HG03520 (cell line): Measurements from ENCODE around the gene TDRD7.
"Not testable (repeated sequence)": the region's sequence is repeated elsewhere in the genome, so short reads cannot be mapped to it uniquely, and the experiment has no call there.

Experiments used
- ATAC-seq: cut with Tn5 transposase; IDR thresholded peaks from one replicate; pipeline ENCODE4 v1.9.1; 2021; ENCODE audit warnings: mild to moderate bottlenecking, moderate library complexity; ENCODE audit not compliant: unreplicated experiment

Gene TDRD7

DNA sequence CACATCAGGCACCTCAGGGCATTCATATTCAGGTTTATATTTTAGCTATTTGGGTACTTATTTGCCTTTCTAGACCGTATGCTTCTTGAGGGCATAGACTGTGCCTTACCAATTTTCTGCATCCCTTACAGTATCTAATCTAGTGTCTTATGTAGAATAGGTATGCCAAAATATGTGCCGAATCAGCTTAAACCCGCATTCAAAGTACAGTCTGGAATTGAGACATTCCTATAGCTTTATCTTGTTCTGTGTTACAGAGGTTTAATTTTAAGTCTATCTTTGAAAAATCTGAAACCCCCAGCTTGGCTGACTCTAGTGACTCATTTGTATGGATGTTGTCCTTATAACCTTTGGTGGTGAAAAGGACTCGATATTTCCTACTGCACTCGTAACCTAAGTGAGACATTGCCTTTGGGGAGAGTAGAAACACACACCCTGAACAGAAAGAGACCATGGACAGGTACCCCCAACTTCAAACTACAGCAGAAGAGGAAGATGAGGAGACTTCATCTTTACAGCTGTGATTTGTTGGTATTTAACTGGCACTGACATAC, 62.6 kb downstream of the TDRD7 start:
- no peak for ATAC-seq

DNA sequence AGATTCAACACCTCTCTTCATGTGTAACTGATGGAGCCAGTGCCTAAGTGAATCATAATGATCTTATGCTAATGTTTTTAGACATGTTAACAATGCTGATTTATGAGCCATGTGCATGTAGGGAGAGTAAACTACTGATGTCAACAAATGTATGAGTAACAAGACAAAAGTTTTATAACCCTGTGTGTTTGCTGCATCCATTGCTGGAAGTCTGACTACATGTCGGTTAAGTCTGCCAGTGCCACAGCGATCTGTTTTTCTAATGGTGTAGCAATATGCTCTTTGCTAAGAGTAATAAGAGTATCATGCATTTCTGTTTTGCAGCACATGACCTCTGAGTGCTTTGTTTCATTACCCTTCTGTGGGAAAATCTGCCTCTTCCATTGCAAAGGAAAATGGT, 63.2 kb downstream of the TDRD7 start:
- no peak for ATAC-seq

DNA sequence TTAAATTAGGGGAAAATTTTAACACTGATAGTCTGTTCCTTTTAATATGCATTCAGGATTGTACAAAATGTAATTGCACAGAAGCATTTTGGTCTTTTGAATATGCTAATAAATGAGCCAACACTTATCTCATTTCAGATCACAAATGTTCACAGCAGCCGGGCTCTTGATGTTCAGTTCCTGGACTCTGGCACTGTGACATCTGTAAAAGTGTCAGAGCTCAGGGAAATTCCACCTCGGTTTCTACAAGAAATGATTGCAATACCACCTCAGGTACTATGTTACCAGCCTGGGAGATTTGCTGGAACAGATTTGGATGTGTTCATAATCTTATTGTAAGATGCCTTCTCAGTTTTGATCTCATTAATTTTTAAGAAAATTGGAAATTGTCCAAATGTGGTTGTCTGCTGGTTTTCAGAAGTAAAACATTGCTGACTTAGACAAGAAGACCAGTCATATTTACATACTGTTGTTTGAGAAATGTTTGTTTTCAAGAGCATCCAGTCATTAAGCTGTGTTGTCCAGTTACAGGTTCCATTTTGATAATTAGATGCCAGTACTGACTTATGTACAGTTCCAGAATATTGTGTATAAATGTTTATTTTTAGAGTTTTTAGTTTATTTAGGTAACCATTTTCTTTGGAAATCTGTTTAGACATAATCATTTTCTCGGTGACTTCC, 66.5 kb downstream of the TDRD7 start:
- no peak for ATAC-seq

DNA sequence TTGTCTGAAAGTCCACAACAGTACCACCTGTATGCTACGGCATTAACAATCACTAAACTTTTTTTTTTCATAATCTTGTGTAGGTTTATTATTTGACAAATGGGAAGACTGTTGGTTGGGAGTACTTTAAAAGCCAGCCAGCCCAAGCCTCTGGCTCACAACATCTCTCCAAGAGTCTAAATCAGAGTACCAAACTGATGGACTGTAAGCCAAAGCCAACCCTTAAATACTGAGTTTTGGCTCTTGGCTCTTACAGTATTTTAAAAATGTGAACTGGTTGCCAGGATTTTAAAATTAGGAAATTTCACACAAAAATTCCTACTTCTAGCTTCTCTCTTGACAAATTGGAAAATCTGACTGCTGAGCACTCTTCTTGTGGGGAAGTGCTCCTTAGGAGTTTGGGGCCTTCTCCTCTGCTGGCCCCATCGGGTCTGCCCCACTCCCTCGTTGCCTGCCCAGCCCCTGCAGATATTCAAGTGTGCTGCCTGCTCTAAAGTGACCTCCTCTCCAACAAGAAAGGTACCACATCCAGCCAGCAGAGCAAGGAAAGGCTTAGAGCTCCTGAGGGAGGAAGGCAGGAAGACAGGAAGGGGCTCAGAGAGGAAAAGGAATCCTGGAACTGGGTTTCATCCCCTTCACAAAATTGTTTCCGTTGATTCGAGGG, 67.7 kb downstream of the TDRD7 start:
- no peak for ATAC-seq

DNA sequence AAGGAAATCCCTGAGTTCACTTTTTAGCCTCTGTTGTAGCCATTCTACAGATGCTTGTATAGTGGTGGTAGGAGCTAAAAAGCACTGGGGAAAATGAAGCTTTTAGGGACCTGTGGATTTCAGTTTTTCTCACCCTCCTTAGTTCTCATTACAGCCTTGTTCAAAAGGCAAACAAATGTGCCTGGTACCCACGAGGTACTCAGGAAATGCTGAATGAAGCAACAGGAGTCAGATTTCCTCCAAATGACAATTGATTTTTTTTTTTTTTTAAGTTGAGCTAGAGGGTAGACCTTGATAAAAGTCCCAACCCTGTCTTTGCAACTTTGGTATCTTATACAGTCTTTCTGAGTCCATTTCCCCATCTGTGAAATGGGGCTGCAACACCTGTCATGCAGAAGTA, 68.3 kb downstream of the TDRD7 start:
- no peak for ATAC-seq

DNA sequence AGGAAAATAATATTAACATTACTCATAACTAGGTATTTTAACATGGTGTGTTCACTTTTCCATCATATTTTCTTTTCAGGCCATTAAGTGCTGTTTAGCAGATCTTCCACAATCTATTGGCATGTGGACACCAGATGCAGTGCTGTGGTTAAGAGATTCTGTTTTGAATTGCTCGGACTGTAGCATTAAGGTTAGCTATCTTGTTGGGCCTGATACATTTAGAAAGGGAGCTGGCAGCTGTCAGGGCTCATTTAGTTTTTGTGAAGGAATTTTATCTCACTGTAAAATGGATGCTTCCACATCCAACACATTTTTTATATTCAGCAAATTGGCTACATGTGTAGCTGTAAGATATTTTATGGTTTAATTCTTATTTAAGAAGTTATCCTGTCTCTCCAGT, 68.9 kb downstream of the TDRD7 start:
- no peak for ATAC-seq

DNA sequence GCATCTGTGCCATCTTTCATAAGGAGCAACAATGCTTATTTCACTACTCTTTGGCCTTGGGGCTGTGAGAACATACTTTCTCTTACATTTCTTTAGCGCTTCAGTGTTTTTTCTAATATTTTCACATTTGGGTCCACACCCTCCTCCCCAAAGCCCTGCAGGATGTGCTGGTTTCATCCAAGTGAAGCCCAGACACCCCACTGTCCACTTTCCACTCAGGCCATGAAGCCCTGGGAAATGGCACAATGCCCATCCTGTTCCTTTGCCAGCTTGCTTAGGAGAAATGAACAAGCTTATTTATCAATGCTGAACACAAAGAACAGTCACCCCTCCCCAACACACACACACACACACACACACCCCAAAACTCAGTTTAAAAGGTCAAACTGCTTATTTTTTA, 72.2 kb downstream of the TDRD7 start:
- no peak for ATAC-seq

DNA sequence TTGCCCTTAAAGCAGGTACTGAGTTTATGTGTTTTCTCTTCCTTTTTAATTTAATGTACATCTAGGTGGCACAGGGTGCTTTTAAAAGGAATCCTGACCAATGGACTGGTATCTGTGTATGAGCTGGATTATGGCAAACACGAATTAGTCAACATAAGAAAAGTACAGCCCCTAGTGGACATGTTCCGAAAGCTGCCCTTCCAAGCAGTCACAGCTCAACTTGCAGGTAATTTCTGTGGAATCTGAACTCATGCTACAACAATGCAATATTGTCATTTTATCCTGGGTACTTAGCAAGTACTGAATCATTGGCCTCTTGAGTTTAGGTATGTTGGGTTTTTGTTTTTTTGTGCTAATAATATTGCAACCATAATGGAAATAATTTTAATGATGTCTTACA, 75.2 kb downstream of the TDRD7 start:
- no peak for ATAC-seq

DNA sequence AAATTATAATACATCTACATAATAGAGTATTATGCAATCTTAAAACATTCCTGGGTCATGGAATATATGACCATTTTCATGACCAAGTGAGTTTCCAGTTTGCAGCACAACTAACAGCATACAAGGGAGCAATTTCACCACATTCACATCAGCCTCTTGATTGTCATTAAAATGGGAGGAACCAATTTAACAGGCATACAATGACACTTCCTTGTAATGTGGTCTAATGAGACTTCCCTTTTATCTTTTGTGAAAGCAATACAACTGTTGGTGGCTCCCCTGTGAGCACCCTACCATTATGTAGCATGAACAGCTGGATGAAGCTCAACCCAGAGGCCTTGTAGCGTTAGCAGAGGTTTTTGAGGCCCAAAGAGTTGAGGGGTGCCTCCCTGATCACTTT, 76.0 kb downstream of the TDRD7 start:
- no peak for ATAC-seq

DNA sequence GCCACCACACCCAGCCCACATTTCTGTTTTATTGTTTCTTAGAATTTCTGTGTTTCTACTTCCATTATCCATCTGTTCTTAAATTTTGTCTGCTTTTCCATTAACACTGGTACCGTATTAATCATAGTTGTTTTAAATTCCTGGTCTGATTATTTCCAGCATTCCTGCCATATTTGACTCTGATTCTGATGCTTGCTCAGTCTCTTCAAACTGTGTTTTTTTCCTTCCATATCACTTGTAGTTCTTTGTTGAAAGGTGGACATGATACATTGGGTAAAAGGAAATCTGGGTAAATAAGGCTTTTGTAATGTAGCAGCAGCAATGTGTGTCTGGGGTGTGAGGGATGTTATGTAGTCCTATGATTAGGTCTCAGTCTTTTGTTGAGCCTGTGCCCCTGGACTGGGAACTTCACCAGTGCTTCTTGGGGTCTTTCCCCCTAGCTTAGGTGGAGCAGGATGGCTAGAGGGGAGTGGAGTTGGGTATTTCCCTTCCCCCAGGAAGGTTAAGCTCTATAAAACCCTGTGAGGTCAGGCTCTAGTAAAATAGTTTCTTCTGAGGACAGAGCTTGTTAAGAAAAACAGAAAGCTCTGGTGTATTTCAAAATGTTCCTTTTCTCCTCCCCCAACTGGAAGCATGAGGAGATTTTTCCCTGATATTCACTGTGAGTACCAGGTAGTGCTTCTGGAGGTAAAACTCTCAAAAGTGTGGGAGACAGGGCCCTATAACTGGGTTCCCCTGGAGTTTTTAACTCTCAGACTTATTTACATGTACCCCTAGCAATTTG, 79.5 kb downstream of the TDRD7 start:
- ATAC-seq: no peak

DNA sequence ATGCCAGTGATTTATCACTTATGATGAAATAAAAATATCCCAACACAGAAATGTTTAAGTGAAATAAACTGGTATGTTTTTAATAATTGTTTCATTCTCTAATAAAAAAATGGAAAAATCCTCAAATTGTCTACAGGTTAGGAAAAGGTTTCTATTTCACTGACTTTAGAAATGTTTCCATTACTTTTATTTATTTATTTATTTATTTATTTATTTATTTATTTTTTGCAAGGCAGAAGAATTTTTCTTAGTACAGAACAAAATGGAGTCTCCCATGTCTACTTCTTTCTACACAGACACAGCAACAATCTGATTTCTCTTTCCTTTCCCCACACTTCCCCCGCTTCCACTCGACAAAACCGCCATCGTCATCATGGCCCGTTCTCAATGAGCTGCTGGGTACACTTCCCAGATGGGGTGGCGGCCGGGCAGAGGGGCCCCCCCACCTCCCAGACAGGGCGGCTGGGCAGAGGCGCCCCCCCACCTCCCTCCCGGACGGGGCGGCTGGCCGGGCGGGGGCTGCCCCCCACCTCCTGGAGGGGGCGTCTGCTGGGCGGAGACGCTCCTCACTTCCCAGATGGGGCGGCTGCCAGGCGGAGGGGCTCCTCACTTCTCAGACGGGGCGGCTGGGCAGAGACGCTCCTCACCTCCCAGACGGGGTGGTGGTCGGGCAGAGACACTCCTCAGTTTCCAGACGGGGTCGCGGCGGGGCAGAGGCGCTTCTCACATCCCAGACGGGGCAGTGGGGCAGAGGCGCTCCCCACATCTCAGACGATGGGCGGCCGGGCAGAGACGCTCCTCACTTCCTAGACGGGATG, 85.9 kb downstream of the TDRD7 start:
- ATAC-seq: not testable (repeated sequence)

DNA sequence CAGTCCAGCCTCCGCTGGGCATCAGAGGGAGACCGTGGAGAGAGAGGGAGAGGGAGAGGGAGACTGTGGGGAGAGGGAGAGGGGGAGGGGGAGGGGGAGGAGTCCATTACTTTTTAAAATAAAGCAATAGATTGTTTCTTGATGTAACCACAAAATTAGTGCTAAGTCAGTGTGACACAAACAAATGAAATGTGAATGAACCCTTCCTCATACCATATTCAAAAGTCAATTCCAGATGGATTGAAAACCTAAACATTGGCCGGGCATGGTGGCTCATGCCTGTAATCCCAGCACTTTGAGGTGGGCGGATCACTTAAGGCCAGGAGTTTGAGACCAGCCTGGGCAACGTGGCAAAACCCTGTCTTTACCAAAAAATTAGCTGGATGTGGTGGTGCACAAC, 87.0 kb downstream of the TDRD7 start:
- ATAC-seq: not testable (repeated sequence)

DNA sequence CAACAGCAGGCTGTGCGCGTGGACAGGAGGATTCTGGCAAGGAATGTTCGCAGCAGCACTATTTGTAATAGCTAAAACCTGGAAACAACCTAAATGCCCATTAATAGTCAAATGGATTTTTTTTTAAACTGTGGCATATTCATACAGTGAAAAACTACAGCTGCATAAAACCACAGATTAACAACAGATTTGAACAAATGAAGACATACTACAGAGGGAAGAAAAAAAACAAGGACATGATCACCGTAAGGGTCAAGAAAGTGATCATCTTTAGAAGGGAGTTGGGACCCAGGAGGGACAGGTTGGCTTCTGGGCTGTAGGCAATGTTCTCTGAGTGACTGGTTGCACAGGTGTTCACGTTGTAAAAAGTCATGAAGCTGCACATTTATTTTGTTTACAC, 88.4 kb downstream of the TDRD7 start:
- no peak for ATAC-seq

DNA sequence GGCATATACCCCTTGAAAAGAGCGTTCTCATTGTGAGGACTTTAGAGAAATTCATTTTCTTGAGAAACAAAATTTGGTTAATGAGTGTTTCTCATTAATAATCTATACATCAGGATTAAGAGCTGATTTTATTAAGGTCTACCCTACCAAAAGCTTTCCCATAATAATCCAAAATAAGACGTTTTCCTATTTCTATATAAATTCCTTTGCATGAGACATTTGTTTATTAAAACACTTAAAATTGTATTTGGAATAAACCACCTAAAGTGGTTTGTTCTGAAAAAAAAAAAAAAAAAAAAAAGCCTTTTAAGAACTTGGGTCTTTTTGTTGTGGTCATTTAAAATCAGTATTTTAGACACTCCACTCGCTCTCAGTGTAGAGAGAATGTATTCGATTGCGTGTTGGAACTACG, 88.9 kb downstream of the TDRD7 start:
- no peak for ATAC-seq

DNA sequence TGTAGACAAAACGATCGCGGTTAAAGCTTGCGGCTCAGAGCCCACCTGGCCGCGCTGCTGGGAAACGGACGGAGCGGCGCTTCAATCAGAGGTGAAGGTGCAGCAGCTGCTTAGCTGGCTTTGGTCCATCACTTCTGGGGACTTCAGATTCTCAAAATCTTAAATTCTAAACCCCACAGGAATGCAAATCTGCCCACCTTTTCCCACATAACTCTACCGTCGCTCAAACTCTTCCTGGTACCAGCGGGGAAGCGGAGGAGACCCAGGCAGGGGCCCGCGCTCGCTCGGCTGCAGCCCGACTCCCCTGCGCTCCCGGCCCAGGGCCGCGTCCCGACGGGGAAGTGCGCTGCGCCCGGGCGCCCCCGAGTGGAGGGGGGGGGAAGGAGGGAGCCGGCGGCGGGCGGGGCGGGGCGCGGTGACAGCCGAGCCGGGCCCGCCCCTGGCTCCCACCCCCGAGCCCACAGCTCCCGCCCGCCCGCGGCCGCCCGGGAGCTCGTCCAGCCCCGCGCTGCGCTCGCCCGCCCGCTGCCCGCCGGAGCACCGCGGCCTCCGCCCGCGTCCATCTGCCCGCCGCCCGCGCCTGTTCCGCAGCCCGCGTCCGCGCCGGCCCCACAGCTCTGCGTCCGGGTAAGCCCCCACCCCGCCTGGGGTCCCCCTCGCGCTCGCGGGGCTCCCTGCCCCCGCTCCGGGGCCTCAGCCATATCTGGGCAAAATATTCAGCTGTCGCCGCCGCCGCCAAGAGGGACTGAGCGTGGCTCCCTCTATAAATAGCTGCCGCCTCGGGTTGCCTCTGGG, 89.5 kb downstream of the TDRD7 start, which contains the start of gene TMOD1:
TMOD1 (plus strand) TSS at position 490 of the 795 bp plus-strand sequence. CDS start 22,523 bp downstream, outside the sequence.
- peak; percentile 42 for ATAC-seq

DNA sequence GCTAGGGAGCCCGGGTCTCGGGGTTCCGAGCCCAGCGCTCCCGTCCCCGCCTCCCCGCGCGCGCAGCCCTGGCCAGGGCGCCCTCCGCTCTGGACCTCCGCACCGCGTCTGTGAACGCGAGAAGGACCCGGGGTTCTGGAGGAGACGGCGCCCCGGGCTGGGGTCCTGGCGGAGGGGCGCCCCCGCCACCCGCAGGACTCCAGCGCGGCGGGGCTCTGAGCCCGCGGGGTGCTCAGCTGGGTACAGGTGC, 90.0 kb downstream of the TDRD7 start:
- ATAC-seq: no peak

DNA sequence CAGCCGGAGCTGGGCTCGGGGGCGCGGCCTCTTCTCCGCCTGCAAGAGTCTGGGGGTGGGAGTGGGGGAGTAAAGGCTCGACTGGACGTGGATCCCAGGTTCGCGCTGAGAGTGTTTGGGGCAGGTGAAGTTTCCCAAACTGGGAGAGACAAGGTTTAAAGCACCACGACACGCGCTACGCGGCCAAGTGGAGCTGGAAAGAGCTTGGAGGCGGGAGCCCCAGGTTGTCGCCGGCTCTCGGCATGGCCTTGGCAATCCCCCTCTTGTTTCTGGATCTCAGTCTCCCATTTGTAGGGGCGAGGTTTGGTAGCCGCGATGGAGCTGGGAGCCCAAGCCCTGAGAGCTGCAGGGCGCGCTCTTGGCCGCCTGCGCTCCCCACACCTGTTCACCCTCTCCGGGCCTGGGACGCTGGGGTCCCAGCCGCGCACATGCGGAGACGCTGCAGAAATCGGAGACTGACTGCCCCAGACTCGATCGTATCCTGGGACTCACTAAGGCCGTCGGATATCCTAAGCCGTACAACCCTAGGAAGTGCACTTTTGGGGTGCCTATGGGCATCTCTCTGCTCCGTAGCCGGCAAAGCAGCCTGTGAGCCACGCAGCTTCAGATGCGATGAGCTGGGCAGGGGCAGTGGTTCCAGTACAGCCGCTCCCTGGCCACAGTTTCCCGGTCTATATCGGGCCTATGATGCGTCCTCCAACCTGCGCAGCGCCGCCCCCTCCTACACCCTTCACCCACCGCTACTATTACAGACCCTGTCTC, 90.5 kb downstream of the TDRD7 start:
- ATAC-seq: no peak

DNA sequence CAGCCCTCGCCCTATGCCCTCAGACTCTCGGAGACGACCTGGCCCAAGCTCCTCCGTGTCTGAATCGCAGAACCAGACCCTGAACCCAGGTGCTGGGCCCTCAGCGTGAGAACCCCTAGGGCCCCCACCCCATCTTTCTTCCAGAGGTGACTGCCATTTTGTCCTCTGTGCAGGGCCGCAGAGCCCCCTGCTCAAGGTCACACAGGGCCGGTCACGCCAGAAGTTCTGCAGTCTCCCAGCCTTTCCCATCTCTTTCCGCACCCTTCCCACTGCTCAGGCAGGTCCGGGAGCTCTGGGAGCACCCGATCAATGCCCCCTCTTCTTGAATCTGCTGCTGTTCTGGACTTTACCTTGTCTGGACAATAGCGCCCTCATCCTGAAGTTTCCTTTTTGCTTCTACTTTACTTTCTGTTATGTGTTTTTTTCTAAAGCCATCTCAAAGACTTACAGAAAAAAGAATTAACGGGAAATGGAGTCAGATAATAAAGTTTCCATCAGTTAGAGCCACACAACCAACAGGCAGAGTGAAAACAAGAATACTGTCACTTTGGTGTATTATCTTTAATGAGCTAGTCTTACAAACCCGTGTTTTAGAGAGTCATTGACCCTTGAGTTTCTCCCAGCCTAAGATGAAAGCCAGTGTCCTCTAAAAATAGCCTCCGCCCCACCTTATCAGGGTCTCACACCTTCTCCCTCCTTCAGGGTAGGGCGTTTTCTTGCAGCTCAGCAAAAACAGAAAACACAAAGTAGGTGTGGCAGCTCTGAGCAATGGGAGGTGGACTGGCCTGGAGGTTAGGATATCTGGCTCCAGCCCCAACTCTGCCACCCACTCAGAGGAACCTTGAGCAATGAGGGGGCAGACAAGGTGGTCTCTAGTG, 91.3 kb downstream of the TDRD7 start:
- no peak for ATAC-seq

DNA sequence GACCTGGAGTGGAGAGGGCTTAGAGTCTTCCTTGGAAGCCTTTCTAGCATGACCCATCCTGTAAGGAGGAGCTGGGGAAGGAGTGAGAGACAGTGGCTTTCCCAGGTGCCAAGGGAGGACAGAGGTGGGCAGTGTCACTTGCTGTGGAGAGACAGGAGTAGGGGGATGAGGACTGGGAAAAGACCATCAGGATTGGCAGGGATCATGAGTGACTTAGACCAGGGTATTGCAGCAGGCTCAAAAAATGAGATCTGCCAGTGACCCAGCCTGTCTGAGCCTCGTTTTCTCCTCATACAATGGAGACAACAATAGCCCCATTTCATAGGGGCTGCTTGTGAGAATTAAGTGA, 91.9 kb downstream of the TDRD7 start:
- no peak for ATAC-seq
